Neural crest cell (in vitro differentiated cells): ENCODE results near the gene SIGLEC1. TPM values are rescaled to one million over a fixed set of nuclear protein-coding genes. Genes with fewer than 3 reads are reported as not detected.

Experiments used
- DNase-seq: peaks from one replicate; pipeline ENCODE4 v3.0.0; 2021; ENCODE audit warnings: low read depth, mixed read lengths, low spot score
- H3K27ac Mint-ChIP-seq: one replicate; pipeline ENCODE4 v1.8.0; 2021; ENCODE audit warnings: mild to moderate bottlenecking, mixed read lengths; ENCODE audit not compliant: unreplicated experiment
- H3K27me3 Mint-ChIP-seq: 2 replicates; pipeline ENCODE4 v1.8.0; 2021; ENCODE audit warnings: low read depth, mild to moderate bottlenecking, mixed read lengths
- H3K36me3 Mint-ChIP-seq: 2 replicates; pipeline ENCODE4 v1.8.0; 2021; ENCODE audit warnings: low read depth, mild to moderate bottlenecking, mixed read lengths
- H3K4me1 Mint-ChIP-seq: 2 replicates; pipeline ENCODE4 v1.8.0; 2021; ENCODE audit warnings: mixed read lengths
- H3K4me3 Mint-ChIP-seq: one replicate; pipeline ENCODE4 v1.8.0; 2021; ENCODE audit warnings: mild to moderate bottlenecking, mixed read lengths
- H3K9me3 Mint-ChIP-seq: 2 replicates; pipeline ENCODE4 v1.8.0; 2021; ENCODE audit warnings: mixed read lengths
- total RNA-seq: library from RNA; stranded (reverse); gene quantifications from 2 replicates; pipeline ENCODE4 v1.2.1, GENCODE V29; 2021
- TF ChIP-seq, protein P1 (sequence below): fragments of 200-600 bp; sonication (generic); conservative IDR thresholded peaks from 2 replicates; pipeline ENCODE4 v1.5.0; 2021; ENCODE audit warnings: antibody characterized with exemption, mild to moderate bottlenecking

Gene SIGLEC1
- total RNA-seq, 1 donor from 2014 or later = not detected

DNA sequence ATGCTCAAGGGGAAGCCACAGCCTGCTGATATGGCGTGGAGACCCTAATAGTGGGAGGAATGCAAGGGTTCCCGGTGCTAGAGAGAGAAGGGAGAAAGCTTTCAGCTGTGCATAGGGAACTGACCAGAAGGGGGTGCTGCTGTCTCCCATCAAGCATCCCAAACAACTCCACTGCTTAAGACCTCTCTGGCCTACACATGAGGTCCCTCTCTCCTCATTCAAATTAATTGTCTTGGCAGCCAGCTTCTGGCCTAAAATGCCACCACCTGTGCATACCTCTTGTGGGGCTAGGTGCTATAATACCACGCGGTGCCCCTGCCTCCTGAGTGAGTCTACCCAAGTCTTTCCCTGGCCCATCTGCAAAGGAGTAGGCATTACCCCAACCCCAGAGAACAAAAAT is 40.7 kb upstream of the SIGLEC1 start:
- Mint-ChIP-seq H3K9me3 (no peaks in the 10 kb centered on the region), H3K4me3 (peak overlapping the region; percentile 54), H3K36me3 (peaks cover 13% of the 10 kb centered on the region), H3K27ac (peak overlapping the region; percentile 67), H3K27me3 (peaks cover 38% of the 10 kb centered on the region), H3K4me1 (peaks cover 17% of the 10 kb centered on the region)
- TF ChIP-seq, protein P1, sequence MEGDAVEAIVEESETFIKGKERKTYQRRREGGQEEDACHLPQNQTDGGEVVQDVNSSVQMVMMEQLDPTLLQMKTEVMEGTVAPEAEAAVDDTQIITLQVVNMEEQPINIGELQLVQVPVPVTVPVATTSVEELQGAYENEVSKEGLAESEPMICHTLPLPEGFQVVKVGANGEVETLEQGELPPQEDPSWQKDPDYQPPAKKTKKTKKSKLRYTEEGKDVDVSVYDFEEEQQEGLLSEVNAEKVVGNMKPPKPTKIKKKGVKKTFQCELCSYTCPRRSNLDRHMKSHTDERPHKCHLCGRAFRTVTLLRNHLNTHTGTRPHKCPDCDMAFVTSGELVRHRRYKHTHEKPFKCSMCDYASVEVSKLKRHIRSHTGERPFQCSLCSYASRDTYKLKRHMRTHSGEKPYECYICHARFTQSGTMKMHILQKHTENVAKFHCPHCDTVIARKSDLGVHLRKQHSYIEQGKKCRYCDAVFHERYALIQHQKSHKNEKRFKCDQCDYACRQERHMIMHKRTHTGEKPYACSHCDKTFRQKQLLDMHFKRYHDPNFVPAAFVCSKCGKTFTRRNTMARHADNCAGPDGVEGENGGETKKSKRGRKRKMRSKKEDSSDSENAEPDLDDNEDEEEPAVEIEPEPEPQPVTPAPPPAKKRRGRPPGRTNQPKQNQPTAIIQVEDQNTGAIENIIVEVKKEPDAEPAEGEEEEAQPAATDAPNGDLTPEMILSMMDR = peak; percentile 71
- DNase-seq = peak; percentile 60

DNA sequence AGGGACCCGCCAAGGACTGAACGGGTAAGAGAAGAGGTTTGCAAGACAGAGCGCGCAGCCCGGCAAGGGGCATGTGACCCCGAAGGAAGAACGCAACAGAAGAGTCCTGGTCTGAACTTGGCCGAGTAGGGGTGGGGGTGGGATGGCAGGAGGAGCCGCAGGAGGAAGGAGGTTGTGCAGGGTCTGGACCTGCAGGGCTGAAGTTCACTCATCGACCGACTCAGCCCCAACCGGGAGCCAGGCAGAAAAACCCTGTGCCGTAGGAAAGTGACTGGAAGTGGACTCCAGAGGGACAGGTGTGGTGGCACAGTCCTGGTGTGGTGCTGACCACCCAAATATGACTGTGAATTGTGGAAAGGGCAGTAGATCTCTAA is 40.0 kb upstream of the SIGLEC1 start:
- no peak overlapping the region for H3K27ac Mint-ChIP-seq
- TF ChIP-seq, protein P1 = no peak
- peaks cover 11% of the 10 kb centered on the region for H3K36me3 Mint-ChIP-seq
- H3K27me3 Mint-ChIP-seq = peaks cover 44% of the 10 kb centered on the region
- peak overlapping the region; percentile 34 for H3K4me3 Mint-ChIP-seq
- no peaks in the 10 kb centered on the region for H3K9me3 Mint-ChIP-seq
- peaks cover 17% of the 10 kb centered on the region for H3K4me1 Mint-ChIP-seq
- DNase-seq = no peak

DNA sequence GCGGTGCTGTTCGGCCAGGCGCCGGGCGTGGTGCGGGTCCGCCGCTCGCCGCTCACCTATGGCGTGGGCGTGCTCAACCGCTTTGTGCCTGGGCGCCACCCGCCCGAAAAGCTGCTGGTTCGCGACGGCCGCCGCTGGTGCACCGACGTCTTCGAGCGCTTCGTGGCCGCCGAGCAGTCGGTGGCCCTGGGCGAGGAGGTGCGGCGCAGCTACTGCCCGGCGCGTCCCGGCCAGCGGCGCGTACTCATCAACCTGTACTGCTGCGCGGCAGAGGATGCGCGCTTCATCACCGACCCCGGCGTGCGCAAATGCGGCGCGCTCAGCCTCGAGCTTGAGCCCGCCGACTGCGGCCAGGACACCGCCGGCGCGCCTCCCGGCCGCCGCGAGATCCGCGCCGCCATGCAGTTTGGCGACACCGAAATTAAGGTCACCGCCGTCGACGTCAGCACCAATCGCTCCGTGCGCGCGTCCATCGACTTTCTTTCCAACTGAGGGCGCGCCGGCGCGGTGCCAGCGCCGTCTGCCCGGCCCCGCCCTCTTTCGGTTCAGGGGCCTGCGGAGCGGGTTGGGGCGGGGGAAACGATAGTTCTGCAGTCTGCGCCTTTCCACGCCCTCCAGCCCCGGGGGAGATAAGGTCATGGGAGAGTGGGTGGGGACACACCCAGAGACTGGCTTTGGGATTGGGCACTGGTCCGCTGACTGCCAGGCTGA is 39.4 kb upstream of the SIGLEC1 start:
- Mint-ChIP-seq H3K4me1 (peaks cover 17% of the 10 kb centered on the region), H3K9me3 (no peaks in the 10 kb centered on the region), H3K36me3 (peaks cover 9% of the 10 kb centered on the region), H3K4me3 (peak overlapping the region; percentile 34), H3K27ac (no peak overlapping the region), H3K27me3 (peaks cover 49% of the 10 kb centered on the region)
- DNase-seq = no peak
- TF ChIP-seq, protein P1 = no peak

DNA sequence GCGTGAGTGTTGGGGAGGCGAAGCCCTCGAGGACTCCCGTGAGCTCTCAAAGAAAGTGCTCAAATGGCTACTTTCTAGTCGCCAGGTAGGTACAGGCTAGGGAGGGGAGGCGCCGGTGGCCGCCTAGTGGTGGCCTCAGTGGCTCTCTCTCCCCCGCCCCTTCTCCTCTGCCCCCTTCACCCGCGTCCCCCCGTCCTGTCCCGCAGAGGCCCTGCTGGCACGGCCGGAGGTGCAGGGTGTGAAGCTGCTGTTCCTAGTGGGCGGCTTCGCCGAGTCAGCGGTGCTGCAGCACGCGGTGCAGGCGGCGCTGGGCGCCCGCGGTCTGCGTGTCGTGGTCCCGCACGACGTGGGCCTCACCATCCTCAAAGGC is 38.9 kb upstream of the SIGLEC1 start:
- peaks cover 17% of the 10 kb centered on the region for H3K4me1 Mint-ChIP-seq
- no peak for DNase-seq
- H3K9me3 Mint-ChIP-seq = no peaks in the 10 kb centered on the region
- TF ChIP-seq, protein P1 = peak; percentile 43
- peaks cover 55% of the 10 kb centered on the region for H3K27me3 Mint-ChIP-seq
- H3K27ac Mint-ChIP-seq = no peak overlapping the region
- no peak overlapping the region for H3K4me3 Mint-ChIP-seq
- peaks cover 9% of the 10 kb centered on the region for H3K36me3 Mint-ChIP-seq

DNA sequence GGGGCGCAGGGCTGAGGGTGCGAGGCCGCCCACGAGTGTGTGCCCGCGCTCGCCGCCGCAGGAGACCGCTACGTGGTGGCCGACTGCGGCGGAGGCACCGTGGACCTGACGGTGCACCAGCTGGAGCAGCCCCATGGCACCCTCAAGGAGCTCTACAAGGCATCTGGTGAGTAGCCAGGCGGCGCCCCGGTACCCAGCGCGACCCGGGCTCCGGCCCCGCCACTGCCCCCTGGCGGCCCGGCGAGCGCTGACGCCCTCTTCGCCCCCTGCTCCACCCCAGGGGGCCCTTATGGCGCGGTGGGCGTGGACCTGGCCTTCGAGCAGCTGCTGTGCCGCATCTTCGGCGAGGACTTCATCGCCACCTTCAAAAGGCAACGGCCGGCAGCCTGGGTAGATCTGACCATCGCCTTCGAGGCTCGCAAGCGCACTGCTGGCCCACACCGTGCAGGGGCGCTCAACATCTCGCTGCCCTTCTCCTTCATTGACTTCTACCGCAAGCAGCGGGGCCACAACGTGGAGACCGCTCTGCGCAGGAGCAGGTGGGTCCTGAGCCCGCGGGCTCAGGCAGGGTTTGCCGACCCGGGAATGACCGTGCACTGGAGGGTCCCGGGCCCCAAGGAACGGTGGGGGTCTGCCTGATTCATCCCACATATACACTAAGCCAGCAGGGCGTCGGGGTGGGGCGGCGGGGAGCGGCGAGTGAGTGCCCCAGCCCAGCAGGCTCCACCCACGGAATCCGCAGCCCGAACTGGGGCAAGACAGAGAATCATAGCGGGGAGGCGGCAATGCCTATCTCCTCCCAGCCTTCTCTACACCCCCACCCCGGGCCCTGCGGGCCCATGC is 37.5 kb upstream of the SIGLEC1 start:
- H3K4me3 Mint-ChIP-seq = peak overlapping the region; percentile 69
- H3K27me3 Mint-ChIP-seq = peaks cover 67% of the 10 kb centered on the region
- peaks cover 9% of the 10 kb centered on the region for H3K36me3 Mint-ChIP-seq

More for the DNA sequence above, 37.5 kb upstream of the SIGLEC1 start:
- Mint-ChIP-seq H3K27ac (no peak overlapping the region), H3K9me3 (no peaks in the 10 kb centered on the region), H3K4me1 (peaks cover 17% of the 10 kb centered on the region)
- TF ChIP-seq, protein P1 = peak; percentile 86
- peak; percentile 68 for DNase-seq
